Neural cell (in vitro differentiated cells): ENCODE data around the gene SHROOM4. TPM values are rescaled to one million over a fixed set of nuclear protein-coding genes. Genes with fewer than 3 reads are reported as not detected.

Experiments
- H2AFZ ChIP-seq: fragments of 200-600, 300-800 bp; sonication (generic), shearing (Covaris generic); 2 replicates; pipeline ENCODE4 v1.6.0; 2014; ENCODE audit warnings: low read depth, mild to moderate bottlenecking, antibody characterized with exemption, low read length, moderate library complexity
- H3F3A ChIP-seq: fragments of 200-600 bp; shearing (Covaris generic); 2 replicates; pipeline ENCODE4 v1.6.1; 2016; ENCODE audit warnings: mild to moderate bottlenecking, moderate library complexity, mixed read lengths, antibody characterized with exemption, low read length; ENCODE audit not compliant: insufficient read depth, poor library complexity, severe bottlenecking
- H3K27ac ChIP-seq: fragments of 200-600, 300-800 bp; sonication (generic), shearing (Covaris generic); 2 replicates; pipeline ENCODE4 v1.5.1; 2014; ENCODE audit warnings: mild to moderate bottlenecking, low read length, moderate library complexity
- H3K27me3 ChIP-seq: fragments of 300-800, 200-600 bp; sonication (generic), shearing (Covaris generic); 2 replicates; pipeline ENCODE4 v1.6.0; 2014; ENCODE audit warnings: mild to moderate bottlenecking, low read depth, low read length, moderate library complexity; ENCODE audit not compliant: insufficient read depth
- H3K36me3 ChIP-seq: fragments of 300-800, 200-600 bp; sonication (generic), shearing (Covaris generic); 2 replicates; pipeline ENCODE4 v1.5.1; 2014; ENCODE audit warnings: mild to moderate bottlenecking, antibody characterized with exemption, low read length, moderate library complexity; ENCODE audit not compliant: insufficient read depth
- H3K4me2 ChIP-seq: fragments of 300-800, 200-600 bp; sonication (generic), shearing (Covaris generic); 2 replicates; pipeline ENCODE4 v1.6.0; 2014; ENCODE audit warnings: mild to moderate bottlenecking, low read length
- H3K4me3 ChIP-seq: fragments of 300-800, 200-600 bp; sonication (generic), shearing (Covaris generic); 2 replicates; pipeline ENCODE4 v1.5.1; 2014; ENCODE audit warnings: mild to moderate bottlenecking, low read length, moderate library complexity
- H3K79me2 ChIP-seq: fragments of 200-600 bp; shearing (Covaris generic); replicated peaks from 2 replicates; pipeline ENCODE4 v1.6.0; 2014; ENCODE audit warnings: mild to moderate bottlenecking, low read length, moderate library complexity; ENCODE audit not compliant: insufficient read depth
- H3K9ac ChIP-seq: fragments of 300-800, 200-600 bp; sonication (generic), shearing (Covaris generic); 2 replicates; pipeline ENCODE4 v1.6.1; 2016; ENCODE audit warnings: mild to moderate bottlenecking, low read length, mixed read lengths
- H3K9me2 ChIP-seq: fragments of 200-600 bp; shearing (Covaris generic); 2 replicates; pipeline ENCODE4 v1.6.1; 2016; ENCODE audit warnings: mild to moderate bottlenecking, low read length, mixed read lengths; ENCODE audit not compliant: insufficient read depth
- H3K9me3 ChIP-seq: fragments of 200-600, 300-800 bp; sonication (generic), shearing (Covaris generic); 2 replicates; pipeline ENCODE4 v1.6.1; 2016; ENCODE audit warnings: mild to moderate bottlenecking, mixed run types, low read length, moderate library complexity, mixed read lengths
- H4K20me1 ChIP-seq: fragments of 200-600 bp; shearing (Covaris generic); 2 replicates; pipeline ENCODE4 v1.6.1; 2016; ENCODE audit warnings: mild to moderate bottlenecking, mixed run types; ENCODE audit not compliant: insufficient read depth
- CTCF ChIP-seq: fragments of 450-650 bp; IDR thresholded peaks from 2 replicates; pipeline ENCODE4 v1.5.1; 2014; ENCODE audit warnings: antibody characterized with exemption, mild to moderate bottlenecking, moderate library complexity; ENCODE audit not compliant: poor library complexity, severe bottlenecking
- EP300 ChIP-seq: fragments of 450-650 bp; conservative IDR thresholded peaks from 2 replicates; pipeline ENCODE4 v1.6.1; 2014; ENCODE audit warnings: antibody characterized with exemption, mild to moderate bottlenecking, moderate library complexity; ENCODE audit not compliant: poor library complexity, severe bottlenecking
- EZH2 ChIP-seq: fragments of 200-600, 300-800 bp; shearing (Covaris generic), sonication (generic); IDR thresholded peaks from 2 replicates; pipeline ENCODE4 v1.6.1; 2014; ENCODE audit warnings: antibody characterized with exemption, low read length, borderline replicate concordance, mild to moderate bottlenecking; ENCODE audit not compliant: insufficient read depth, poor library complexity, severe bottlenecking
- MXI1 ChIP-seq: fragments of 450-650 bp; conservative IDR thresholded peaks from 2 replicates; pipeline ENCODE4 v1.6.1; 2014; ENCODE audit warnings: antibody characterized with exemption, mild to moderate bottlenecking; ENCODE audit not compliant: poor library complexity, severe bottlenecking
- POLR2AphosphoS5 ChIP-seq: IDR thresholded peaks from 2 replicates; pipeline ENCODE4 v1.6.1; 2012
- RAD21 ChIP-seq: fragments of 450-650 bp; conservative IDR thresholded peaks from 2 replicates; pipeline ENCODE4 v1.6.1; 2014; ENCODE audit warnings: antibody characterized with exemption, mild to moderate bottlenecking, moderate library complexity
- REST ChIP-seq: IDR thresholded peaks from 2 replicates; pipeline ENCODE4 v1.6.1; 2012; ENCODE audit warnings: borderline replicate concordance
- SMC3 ChIP-seq: fragments of 450-650 bp; conservative IDR thresholded peaks from 2 replicates; pipeline ENCODE4 v1.6.1; 2014; ENCODE audit warnings: antibody characterized with exemption, mild to moderate bottlenecking, moderate library complexity; ENCODE audit not compliant: poor library complexity
- TAF1 ChIP-seq: IDR thresholded peaks from 2 replicates; pipeline ENCODE4 v1.6.1; 2012; ENCODE audit warnings: low read depth
- polyA plus RNA-seq: library from polyadenylated mRNA; depleted of rRNA; stranded (reverse); fragments of >200 nt; gene quantifications from 2 replicates; pipeline ENCODE4 v1.2.3, GENCODE V29; 2014

The SHROOM4 gene
- polyA plus RNA-seq, 1 donor from 2014 or later = 1.4 TPM

- Histone ChIP-seq H3K27ac (no peak overlapping the region), H3K4me2 (no peak overlapping the region), H4K20me1 (no peaks in the 10 kb centered on the region), H3K4me3 (no peak overlapping the region), H3K27me3 (no peaks in the 10 kb centered on the region), H3K36me3 (no peaks in the 10 kb centered on the region), H3F3A (no peaks in the 10 kb centered on the region), H3K9me2 (no peaks in the 10 kb centered on the region), H2AFZ (no peak overlapping the region), H3K79me2 (no peaks in the 10 kb centered on the region), H3K9me3 (no peaks in the 10 kb centered on the region), H3K9ac (no peak overlapping the region)
- TF ChIP-seq EP300 = no peak
- TF ChIP-seq CTCF = no peak
- no peak for TF ChIP-seq REST
- no peak for TF ChIP-seq SMC3
- TF ChIP-seq TAF1 = no peak
- TF ChIP-seq MXI1 = no peak
- TF ChIP-seq RAD21 = no peak
These were observed 28.2 kb upstream of the SHROOM4 start for GRCh38 chrX:50842221-50842620.

- no peaks in the 10 kb centered on the region for H3F3A ChIP-seq
- H3K4me3 ChIP-seq = no peak overlapping the region
- no peaks in the 10 kb centered on the region for H3K79me2 ChIP-seq
- no peaks in the 10 kb centered on the region for H3K36me3 ChIP-seq
- H4K20me1 ChIP-seq = no peaks in the 10 kb centered on the region
- no peak overlapping the region for H3K27ac ChIP-seq
- no peaks in the 10 kb centered on the region for H3K9me3 ChIP-seq
- TF ChIP-seq MXI1 = no peak
- TF ChIP-seq REST = no peak
- TF ChIP-seq EZH2 = no peak
- no peak for TF ChIP-seq EP300
- TF ChIP-seq POLR2AphosphoS5 = no peak
- TF ChIP-seq RAD21 = no peak
- TF ChIP-seq TAF1 = no peak
- TF ChIP-seq CTCF = no peak
- TF ChIP-seq SMC3 = no peak
- no peak overlapping the region for H3K9ac ChIP-seq
- no peak overlapping the region for H2AFZ ChIP-seq
- H3K27me3 ChIP-seq = no peaks in the 10 kb centered on the region
- H3K4me2 ChIP-seq = no peak overlapping the region
- H3K9me2 ChIP-seq = no peaks in the 10 kb centered on the region
These were observed 25.7 kb upstream of the SHROOM4 start for GRCh38 chrX:50839730-50840129.
